ENCODE data around the gene SAXO1. TPM values are rescaled to one million over a fixed set of nuclear protein-coding genes. Genes with fewer than 3 reads are reported as not detected.
A peak's percentile ranks its signal among the peaks of the same experiment; 100 is the strongest.

Gene SAXO1, protein sequence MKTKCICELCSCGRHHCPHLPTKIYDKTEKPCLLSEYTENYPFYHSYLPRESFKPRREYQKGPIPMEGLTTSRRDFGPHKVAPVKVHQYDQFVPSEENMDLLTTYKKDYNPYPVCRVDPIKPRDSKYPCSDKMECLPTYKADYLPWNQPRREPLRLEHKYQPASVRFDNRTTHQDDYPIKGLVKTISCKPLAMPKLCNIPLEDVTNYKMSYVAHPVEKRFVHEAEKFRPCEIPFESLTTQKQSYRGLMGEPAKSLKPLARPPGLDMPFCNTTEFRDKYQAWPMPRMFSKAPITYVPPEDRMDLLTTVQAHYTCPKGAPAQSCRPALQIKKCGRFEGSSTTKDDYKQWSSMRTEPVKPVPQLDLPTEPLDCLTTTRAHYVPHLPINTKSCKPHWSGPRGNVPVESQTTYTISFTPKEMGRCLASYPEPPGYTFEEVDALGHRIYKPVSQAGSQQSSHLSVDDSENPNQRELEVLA
- under 0.01 TPM in 2 replicates for total RNA-seq

GRCh38 chr9:19033015-19033414, at the start of gene SAXO1:
Gene SAXO1 (minus strand): TSS chr9:19033209. CDS start chr9:19032908, 301 bp downstream.

DNA sequence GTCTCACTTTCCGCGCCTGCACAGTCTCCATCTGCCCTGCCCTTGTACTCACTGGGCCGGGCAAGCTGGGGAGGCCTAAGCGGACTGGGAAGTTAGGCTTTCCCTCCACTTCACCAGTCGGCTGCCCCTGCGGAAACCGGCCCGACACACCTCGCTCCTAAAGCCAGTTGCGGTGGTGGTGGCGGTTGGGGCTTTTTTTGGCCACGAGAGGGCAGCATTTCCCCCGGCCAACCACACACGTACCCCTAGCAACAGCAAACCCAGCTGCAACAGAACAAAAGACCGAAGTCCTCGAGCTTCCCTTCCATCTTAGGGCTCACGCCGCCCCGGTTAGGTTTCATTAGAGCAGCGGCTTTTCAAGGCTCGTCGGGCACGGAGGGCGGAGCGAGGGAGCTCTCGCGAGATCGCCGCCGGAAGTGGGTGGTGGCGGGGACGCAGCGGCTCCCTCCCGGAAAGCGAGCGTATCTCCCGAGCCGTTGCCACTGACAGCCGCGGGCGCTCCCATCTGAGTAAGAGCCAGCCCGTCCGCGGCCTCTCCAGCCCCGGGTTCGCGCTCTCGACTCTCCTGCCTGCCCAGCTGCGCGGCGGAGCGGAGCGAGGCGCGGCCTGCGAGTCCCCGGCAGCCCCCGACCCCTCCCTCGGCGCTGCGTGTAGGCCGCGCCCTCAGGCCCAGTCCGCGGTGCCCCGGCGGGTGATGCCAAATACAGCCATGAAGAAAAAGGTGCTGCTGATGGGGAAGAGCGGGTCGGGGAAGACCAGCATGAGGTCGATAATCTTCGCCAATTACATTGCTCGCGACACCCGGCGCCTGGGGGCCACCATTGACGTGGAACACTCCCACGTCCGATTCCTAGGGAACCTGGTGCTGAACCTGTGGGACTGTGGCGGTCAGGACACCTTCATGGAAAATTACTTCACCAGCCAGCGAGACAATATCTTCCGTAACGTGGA, 16.2 kb upstream of the SAXO1 start, which contains the start of gene RRAGA:
RRAGA (plus strand) TSS at position 462 of the 951 bp plus-strand sequence; CDS start at position 695, 233 bp downstream.

Small RNAs within 50 kb of the gene (small RNA-seq; reads per million reads assigned to genes)
- gene RNU6-264P (not detected), gene SCARNA8 (96.9 reads per million, percentile 98 among the genes with 10 or more reads in this experiment)

Other genes with a start within 250 kb of the SAXO1 start
- 71.6 and 81.2 TPM in 2 replicates for gene RRAGA, start 16.2 kb upstream of the SAXO1 start, total RNA-seq
- gene HAUS6, start 69.7 kb upstream of the SAXO1 start, total RNA-seq = 10.1 and 11.4 TPM in 2 replicates
- 110 and 148 TPM in 2 replicates for gene PLIN2, start 94.3 kb upstream of the SAXO1 start, total RNA-seq
- gene DENND4C, start 197.5 kb upstream of the SAXO1 start, total RNA-seq = 49.7 and 61.7 TPM in 2 replicates